ENCODE results near the gene KCNN1. TPM values are rescaled to one million over a fixed set of nuclear protein-coding genes. Genes with fewer than 3 reads are reported as not detected.

Gene KCNN1
- total and polyA plus RNA-seq, 8 donors: 0.06 to 2.8 (median 2.1) TPM

DNA sequence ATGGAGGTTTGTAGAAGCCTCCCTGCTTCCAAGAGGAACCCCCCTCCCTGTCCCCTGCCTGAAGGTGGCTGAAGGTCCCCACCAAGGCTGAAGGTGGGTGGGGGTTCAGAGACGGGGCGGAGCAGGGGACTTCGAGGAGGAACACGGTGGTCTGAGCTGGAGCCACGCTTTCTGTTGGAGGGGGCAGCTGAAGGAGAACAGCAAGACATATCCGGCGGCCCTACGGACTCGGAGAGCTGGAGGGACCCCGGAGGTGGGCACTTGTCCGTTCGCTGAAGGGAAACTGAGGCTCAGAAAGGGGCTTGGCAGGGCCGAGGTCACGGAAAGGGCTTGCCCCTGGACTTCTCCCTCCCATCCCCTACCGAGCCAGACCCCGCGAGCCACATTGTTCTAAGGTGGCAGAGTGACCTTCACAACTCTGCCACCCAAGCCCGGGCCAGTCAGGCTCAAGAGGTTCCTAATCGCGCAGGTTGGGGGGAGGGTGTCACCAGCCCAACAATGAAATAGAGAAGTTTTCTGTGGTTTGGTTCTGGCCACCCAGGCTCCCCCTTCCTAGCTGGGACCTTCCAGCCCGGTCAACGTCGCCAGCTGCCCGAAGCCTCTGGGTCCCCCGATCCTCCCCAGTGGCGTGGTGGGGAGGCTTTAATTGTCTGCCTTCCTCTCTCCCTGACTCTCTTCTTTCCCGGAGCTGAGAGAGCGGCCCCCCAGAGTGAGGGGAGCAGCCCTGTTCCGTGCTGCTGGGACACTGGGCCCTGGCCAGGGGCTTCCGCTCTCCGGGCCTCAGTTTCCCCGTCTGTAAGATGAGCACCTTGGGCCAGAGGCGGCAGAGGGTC lies 15.5 kb upstream of the KCNN1 start:
- DNase-seq (no peak), ATAC-seq (no peak)
- Histone ChIP-seq H3K27ac (no peak overlapping the region), H3K36me3 (no peaks in the 10 kb centered on the region), H3K9me3 (no peaks in the 10 kb centered on the region), H3K4me1 (peaks cover 9 to 57% of the 10 kb centered on the region in 2 donors), H3K27me3 (peaks cover 56 to 83% of the 10 kb centered on the region in 2 donors), H3K4me3 (no peak overlapping the region)
- TF ChIP-seq CTCF (IDR thresholded peaks at IDR 0.05): no peak
- intact Hi-C loops (cut with DNase I): no loop called here

DNA sequence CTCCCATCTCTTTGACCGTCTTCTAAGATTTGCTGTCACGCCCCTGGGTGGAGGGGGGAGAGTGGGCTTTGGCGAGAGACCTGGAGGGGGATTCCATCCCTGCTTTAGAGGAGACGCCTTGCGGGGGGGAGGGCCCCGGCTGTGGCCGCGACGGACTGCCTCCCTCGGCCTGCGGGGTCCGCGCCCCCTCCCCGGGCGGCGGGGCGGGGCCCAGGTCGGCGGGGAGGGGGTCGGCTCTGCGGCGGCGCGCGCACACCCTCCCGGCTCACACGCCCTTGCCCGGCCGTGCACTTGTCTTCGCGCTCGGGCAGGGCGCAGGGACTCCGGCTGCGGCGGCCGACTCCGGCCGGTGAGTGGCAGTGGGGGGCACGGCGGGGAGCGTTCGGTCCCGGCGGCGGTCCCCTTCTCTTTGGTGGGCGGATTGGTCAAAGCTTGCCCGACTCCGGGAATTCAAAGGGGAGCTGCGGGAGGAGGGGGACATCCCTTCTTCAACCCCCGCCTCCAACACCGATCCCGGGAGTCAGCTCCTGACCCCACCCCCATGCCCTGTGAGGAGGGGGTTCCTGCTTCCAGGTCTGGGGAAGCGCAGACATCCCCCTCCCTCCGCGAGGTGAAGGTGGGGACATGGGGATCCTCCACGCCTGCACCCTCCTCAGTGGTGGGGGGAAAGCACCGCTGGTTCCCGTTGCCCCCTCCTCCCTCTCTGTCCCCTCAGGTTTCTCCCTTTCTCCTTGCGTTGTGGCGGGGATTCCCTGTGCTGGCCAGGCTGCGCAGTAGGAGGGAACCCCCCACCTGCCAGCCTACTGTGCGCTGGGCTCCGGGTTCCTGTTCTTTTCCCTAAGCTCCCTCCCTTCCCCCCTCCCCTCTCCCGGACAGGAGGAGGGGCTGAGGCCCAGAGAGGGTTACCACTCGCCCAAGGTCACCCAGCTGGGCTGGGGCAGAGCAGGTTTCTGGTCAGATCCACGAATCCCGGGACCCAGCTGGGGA lies 14.6 kb upstream of the KCNN1 start:
- H3K27ac ChIP-seq: no peak overlapping the region
- H3K27me3 ChIP-seq: peaks cover 56 to 89% of the 10 kb centered on the region in 2 donors
- no peaks in the 10 kb centered on the region for H3K36me3 ChIP-seq
- ATAC-seq (no peak), DNase-seq (no peak)
- H3K4me1 ChIP-seq: peaks cover 9 to 48% of the 10 kb centered on the region in 2 donors
- H3K4me3 ChIP-seq: no peak overlapping the region
- no peak for TF ChIP-seq CTCF (IDR thresholded peaks at IDR 0.05)
- intact Hi-C loops (cut with DNase I): no loop called here
- no peaks in the 10 kb centered on the region for H3K9me3 ChIP-seq

GRCh38 chr19:17953316-17953801 lies 13.5 kb upstream of the KCNN1 start:
- DNase-seq: no peak
- Histone ChIP-seq H3K27ac (no peak overlapping the region), H3K9me3 (no peaks in the 10 kb centered on the region), H3K4me3 (no peak overlapping the region), H3K4me1 (peaks cover 9 to 43% of the 10 kb centered on the region in 2 donors), H3K27me3 (peaks cover 56 to 95% of the 10 kb centered on the region in 2 donors), H3K36me3 (no peaks in the 10 kb centered on the region)
- ATAC-seq: no peak
- no peak for TF ChIP-seq CTCF (IDR thresholded peaks at IDR 0.05)
- intact Hi-C loops (cut with DNase I): no loop called here

DNA sequence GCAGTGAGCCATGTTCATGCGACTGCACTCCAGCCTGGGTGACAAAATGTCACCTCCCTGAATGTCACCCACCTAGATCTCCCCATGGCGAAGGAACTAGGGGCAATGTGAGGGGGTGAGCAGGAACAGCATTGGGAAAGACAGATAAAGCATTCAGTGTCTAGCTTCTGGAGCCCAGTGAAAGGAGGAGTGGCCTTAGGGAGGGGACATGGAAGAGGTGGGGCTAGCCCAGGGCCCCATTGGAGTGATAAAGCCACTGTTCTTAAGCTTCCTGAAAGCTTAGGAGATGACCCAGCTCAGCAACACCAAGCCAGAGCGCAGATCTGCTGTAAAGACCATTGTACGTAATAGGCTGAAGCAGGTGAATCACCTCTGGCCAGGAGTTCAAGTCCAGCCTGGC lies 13.0 kb upstream of the KCNN1 start:
- peaks cover 5 to 38% of the 10 kb centered on the region in 2 donors for H3K4me1 ChIP-seq
- TF ChIP-seq CTCF (IDR thresholded peaks at IDR 0.05): no peak
- DNase-seq: no peak
- no peak overlapping the region for H3K4me3 ChIP-seq
- peaks cover 54 to 90% of the 10 kb centered on the region in 2 donors for H3K27me3 ChIP-seq
- no peaks in the 10 kb centered on the region for H3K36me3 ChIP-seq
- H3K27ac ChIP-seq: no peak overlapping the region
- ATAC-seq: no peak
- H3K9me3 ChIP-seq: no peaks in the 10 kb centered on the region
- intact Hi-C loops (cut with DNase I): no loop called here

Data from left lung (tissue), 10 donors.